Activated CD4-positive, CD25-positive, alpha-beta regulatory T cell (primary cell): Measurements from ENCODE around the gene KLHL29.

Experiments used
- DNase-seq, 4 experiments: peaks; one replicate each; lab custom pipeline; 2025; lab: John Stamatoyannopoulos, UW

KLHL29 gene

GRCh38 chr2:23683001-23683400, 298.0 kb downstream of the KLHL29 start:
- no peak for DNase-seq

GRCh38 chr2:23684395-23685176, 299.6 kb downstream of the KLHL29 start:
- DNase-seq, result no peak

GRCh38 chr2:23685181-23685580, 300.2 kb downstream of the KLHL29 start:
- DNase-seq, result no peak

- no peak for DNase-seq
Observed at GRCh38 chr2:23685706-23686105, 300.7 kb downstream of the KLHL29 start.

GRCh38 chr2:23686405-23687029, 301.5 kb downstream of the KLHL29 start:
- no peak for DNase-seq

- no peak for DNase-seq
Observed at GRCh38 chr2:23687214-23687613, 302.2 kb downstream of the KLHL29 start.

GRCh38 chr2:23687713-23688112, 302.7 kb downstream of the KLHL29 start:
- DNase-seq, result no peak

GRCh38 chr2:23688486-23689130, 303.6 kb downstream of the KLHL29 start:
- DNase-seq, result no peak

GRCh38 chr2:23689131-23689700, 304.2 kb downstream of the KLHL29 start:
- no peak for DNase-seq

- no peak for DNase-seq
Observed at GRCh38 chr2:23689891-23690290, 304.9 kb downstream of the KLHL29 start.

- DNase-seq, result no peak
Observed at GRCh38 chr2:23690421-23691105, 305.6 kb downstream of the KLHL29 start.

GRCh38 chr2:23691106-23691470, 306.1 kb downstream of the KLHL29 start:
- DNase-seq, result no peak

GRCh38 chr2:23691565-23691964, 306.6 kb downstream of the KLHL29 start:
- DNase-seq, result no peak

- no peak for DNase-seq
Observed at GRCh38 chr2:23692263-23692662, 307.3 kb downstream of the KLHL29 start.

- no peak for DNase-seq
Observed at GRCh38 chr2:23692851-23693605, 308.0 kb downstream of the KLHL29 start.

GRCh38 chr2:23693606-23693951, 308.6 kb downstream of the KLHL29 start:
- DNase-seq, result no peak

- no peak for DNase-seq
Observed at GRCh38 chr2:23694058-23695045, 309.4 kb downstream of the KLHL29 start.

- no peak for DNase-seq
Observed at GRCh38 chr2:23695214-23695889, 310.4 kb downstream of the KLHL29 start.

GRCh38 chr2:23695890-23696751, 311.1 kb downstream of the KLHL29 start:
- no peak for DNase-seq
